Nephron progenitor cell (in vitro differentiated cells): ENCODE measurements around the gene SACS.

Source experiments
- DNase-seq: peaks from one replicate; pipeline ENCODE4 v3.0.0; 2021
- H3K27ac Mint-ChIP-seq: 2 replicates; pipeline ENCODE4 v1.8.0; 2021; ENCODE audit warnings: mild to moderate bottlenecking, moderate library complexity, mixed read lengths
- H3K27me3 Mint-ChIP-seq: 2 replicates; pipeline ENCODE4 v1.8.0; 2021; ENCODE audit warnings: mild to moderate bottlenecking, low read depth, mixed read lengths; ENCODE audit not compliant: poor library complexity
- H3K36me3 Mint-ChIP-seq: 2 replicates; pipeline ENCODE4 v1.8.0; 2021; ENCODE audit warnings: low read depth, mixed read lengths
- H3K4me1 Mint-ChIP-seq: 2 replicates; pipeline ENCODE4 v1.8.0; 2021; ENCODE audit warnings: mixed read lengths
- H3K4me3 Mint-ChIP-seq: 2 replicates; pipeline ENCODE4 v1.8.0; 2021; ENCODE audit warnings: mild to moderate bottlenecking, moderate library complexity, mixed read lengths
- H3K9me3 Mint-ChIP-seq: 2 replicates; pipeline ENCODE4 v1.8.0; 2021; ENCODE audit warnings: mild to moderate bottlenecking, moderate library complexity, mixed read lengths
- CTCF ChIP-seq: fragments of 200-600 bp; sonication (generic); IDR thresholded peaks from 2 replicates; pipeline ENCODE4 v1.5.0; 2021; ENCODE audit warnings: antibody characterized with exemption

SACS gene

DNA sequence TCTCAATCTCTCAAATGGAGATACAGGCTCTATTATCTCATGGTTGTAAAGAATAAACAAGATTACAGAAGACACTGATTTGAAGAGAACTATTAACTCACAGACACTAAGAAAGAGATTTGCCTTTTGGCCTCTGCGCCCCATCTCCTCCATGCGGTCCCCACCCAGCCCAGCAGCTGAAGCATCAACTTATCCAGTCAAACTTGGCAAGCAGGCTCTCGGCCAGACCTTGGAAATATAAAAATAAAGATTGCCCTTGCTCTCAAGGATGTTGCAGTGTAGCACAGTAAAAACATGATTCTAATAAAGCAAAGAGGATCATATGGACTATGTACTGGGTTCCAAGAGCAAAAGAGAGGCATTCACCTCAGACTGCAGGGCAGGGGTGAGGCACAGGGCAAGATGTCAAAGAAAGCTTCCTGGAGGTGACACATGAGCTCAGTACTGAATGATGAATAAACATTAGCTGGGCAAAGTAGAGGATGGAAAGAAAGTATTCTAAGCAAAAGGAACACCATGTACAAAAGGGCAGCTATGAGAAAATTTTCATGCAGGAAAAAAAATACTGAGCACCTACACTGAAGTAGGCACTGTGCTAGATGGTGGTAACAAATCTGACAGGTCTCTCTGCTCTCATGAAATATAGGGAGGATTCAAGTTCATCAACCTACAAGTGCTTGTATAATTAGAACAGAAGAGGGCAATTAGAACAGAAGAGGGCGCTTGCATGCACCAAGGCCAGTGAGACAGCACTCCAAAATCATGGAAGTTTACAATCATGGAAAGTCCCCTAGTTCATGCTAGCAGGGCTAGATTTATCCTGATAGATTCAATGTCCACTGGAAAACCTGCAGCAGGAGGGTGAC, 85.0 kb downstream of the SACS start:
- Mint-ChIP-seq H3K27me3 (no peaks in the 10 kb centered on the region), H3K36me3 (peaks cover 100% of the 10 kb centered on the region), H3K4me3 (no peak overlapping the region), H3K9me3 (peaks cover 25% of the 10 kb centered on the region), H3K27ac (no peak overlapping the region), H3K4me1 (peaks cover 8% of the 10 kb centered on the region)
- TF ChIP-seq CTCF = no peak
- DNase-seq = no peak

GRCh38 chr13:23347601-23348000, 85.9 kb downstream of the SACS start:
- TF ChIP-seq CTCF = no peak
- H3K27me3 Mint-ChIP-seq = peaks cover 4% of the 10 kb centered on the region
- no peak overlapping the region for H3K4me3 Mint-ChIP-seq
- H3K36me3 Mint-ChIP-seq = peaks cover 100% of the 10 kb centered on the region
- no peak for DNase-seq
- peaks cover 8% of the 10 kb centered on the region for H3K4me1 Mint-ChIP-seq
- peaks cover 34% of the 10 kb centered on the region for H3K9me3 Mint-ChIP-seq
- H3K27ac Mint-ChIP-seq = no peak overlapping the region

GRCh38 chr13:23344931-23345595, 88.4 kb downstream of the SACS start:
- DNase-seq = no peak
- H3K4me1 Mint-ChIP-seq = peaks cover 8% of the 10 kb centered on the region
- H3K9me3 Mint-ChIP-seq = peaks cover 56% of the 10 kb centered on the region
- no peak for TF ChIP-seq CTCF
- H3K27me3 Mint-ChIP-seq = peaks cover 4% of the 10 kb centered on the region
- peak overlapping the region; percentile 68 for H3K27ac Mint-ChIP-seq
- H3K36me3 Mint-ChIP-seq = peaks cover 100% of the 10 kb centered on the region
- no peak overlapping the region for H3K4me3 Mint-ChIP-seq

DNA sequence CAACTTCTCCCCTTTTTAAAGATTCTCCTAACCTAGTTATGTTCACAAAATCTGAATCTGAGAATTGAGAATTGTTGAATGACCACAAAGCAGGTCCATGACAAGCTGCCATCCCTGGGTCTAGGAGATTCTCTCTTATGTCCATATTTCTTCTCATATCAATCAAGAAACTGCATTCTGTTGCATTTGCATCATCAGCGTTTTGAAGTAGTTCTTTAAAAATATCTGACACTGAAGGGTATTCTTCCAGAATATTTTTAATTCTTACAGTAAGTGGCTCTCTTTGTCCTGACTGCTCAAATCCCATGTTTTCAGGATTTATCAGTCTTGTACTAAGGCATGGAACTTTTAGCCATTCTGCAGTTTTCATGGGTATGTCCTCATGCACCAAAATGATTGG, 94.3 kb downstream of the SACS start:
- Mint-ChIP-seq H3K4me1 (no peaks in the 10 kb centered on the region), H3K27ac (no peak overlapping the region), H3K9me3 (peaks cover 97% of the 10 kb centered on the region), H3K36me3 (peaks cover 100% of the 10 kb centered on the region), H3K4me3 (no peak overlapping the region), H3K27me3 (peaks cover 4% of the 10 kb centered on the region)
- TF ChIP-seq CTCF = no peak
- no peak for DNase-seq

DNA sequence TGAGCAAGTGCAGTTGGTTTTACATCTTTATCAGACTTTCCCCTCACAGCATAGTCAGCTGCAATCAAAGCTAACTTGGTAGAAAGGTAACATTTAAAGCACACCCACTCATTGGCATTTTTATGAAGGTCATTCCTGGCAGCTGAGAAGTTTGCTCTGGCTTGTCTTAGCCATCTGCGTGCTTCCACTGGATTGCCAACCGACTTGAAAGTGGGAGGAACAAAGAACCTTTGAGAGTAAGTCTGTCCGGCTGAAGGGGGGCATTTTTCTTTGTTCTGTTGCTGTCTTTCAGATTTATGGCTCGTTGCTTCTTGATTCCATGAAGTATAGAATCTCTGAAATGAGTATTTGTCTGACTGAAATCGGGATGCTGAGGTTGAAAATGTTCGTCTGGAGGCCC, 103.1 kb downstream of the SACS start:
- DNase-seq = no peak
- Mint-ChIP-seq H3K4me1 (no peaks in the 10 kb centered on the region), H3K27ac (no peak overlapping the region), H3K9me3 (peaks cover 58% of the 10 kb centered on the region), H3K36me3 (peaks cover 71% of the 10 kb centered on the region), H3K4me3 (no peak overlapping the region), H3K27me3 (peaks cover 4% of the 10 kb centered on the region)
- no peak for TF ChIP-seq CTCF
